ENCODE results near the gene OGDH.
"Not testable (repeated sequence)": the region's sequence is repeated elsewhere in the genome, so short reads cannot be mapped to it uniquely, and the experiment has no call there.

OGDH gene

DNA sequence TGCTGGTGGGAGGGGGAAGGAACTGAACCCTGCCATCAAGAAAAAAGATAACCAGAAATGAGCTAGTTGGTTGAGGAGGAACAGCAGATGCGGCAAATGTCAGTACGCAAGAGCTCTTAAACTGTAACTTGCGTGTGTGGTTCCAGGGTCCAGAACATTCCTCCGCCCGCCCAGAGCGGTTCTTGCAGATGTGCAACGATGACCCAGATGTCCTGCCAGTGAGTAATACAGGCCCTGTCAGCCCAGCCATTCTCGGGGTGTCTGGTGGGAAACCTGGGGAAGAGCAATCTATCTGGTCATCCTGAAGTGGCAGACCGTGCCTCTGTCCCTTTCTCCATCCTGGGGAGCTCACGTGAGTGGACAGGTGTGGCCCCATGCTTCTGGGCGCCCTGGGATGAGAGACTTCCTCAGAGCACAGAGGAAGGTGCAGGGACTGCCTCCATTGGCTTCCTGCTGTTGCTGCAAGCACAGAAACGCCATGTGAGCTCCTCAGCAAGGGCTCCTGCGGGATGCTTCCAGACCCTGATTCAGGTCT, 91.7 kb downstream of the OGDH start:
- in situ Hi-C loops (cut with MboI; ENCODE audit: low sequenced_read_pairs): no loop called here

DNA sequence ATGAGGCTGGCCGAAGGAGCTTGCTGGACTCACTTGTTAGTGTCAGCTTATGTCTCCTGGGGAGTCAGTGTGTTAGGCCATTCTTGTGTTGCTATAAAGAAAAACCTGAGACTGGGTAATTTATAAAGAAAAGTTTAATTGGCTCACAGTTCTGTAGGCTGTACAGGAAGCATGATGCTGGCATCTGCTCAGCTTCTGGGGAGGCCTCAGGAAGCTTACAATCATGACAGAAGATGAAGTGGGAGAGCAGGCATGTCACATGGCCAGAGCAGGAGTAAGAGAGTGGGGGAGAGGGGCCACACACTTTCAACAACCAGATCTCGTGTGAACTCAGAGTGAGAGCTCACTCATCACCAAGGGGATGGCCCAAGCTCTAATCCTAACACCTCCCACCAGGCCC, 93.2 kb downstream of the OGDH start:
- in situ Hi-C loops (cut with MboI; ENCODE audit: low sequenced_read_pairs): not testable (repeated sequence)

DNA sequence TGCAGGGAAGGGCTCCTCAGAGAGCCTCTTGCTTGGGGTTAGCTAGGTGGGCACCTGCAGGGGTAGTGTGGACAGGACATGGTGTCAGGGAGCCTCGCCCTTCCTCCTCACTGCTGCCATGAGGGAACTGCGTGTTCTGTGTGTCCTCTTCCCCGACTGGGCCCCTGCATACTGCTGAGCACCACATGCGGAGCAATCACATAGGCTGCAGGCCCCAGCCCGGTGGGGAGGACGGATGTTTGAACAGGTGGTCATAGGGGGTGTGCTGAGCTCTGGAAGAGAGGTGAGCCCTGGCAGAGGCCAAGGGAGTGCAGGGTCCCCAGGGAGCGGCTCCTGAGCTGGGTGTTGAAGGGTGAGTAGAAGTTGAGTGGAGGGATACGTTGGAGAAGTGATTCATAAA, 93.9 kb downstream of the OGDH start:
- in situ Hi-C loops (cut with MboI; ENCODE audit: low sequenced_read_pairs): no loop called here

DNA sequence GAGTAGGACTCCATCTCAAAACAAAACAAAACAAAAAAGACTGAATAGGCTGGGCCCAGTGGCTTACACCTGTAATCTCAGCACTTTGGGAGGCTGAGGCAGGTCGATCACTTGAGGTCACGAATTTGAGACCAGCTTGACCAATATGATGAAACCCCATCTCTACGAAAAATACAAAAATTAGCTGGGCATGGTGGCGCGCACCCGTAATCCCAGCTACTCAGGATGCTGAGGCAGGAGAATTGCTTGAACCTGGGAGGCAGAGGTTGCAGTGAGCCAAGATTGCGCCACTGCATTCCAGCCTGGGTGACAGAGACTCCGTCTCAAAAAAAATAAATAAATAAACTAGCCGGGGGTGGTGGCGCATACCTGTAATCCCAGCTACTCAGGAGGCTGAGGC, 97.0 kb downstream of the OGDH start:
- in situ Hi-C loops (cut with MboI; ENCODE audit: low sequenced_read_pairs): not testable (repeated sequence)

DNA sequence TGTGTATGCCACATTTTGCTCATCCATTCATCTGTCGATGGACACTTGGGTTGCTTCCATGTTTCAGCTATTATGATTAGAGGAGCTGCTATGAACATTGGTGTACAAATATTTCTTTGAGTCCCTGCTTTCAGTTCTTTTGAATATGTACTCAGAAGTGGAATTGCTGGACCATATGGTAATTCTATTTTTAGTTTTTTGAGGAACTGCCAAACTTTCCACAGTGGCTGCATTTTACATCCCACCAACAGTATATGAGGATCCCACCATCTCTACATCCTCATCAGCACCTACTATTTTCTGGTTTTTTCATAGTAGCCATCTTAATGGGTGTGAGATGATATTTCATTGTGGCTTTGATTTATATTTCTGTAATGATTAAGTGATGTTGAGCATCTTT, 97.5 kb downstream of the OGDH start:
- in situ Hi-C loops (cut with MboI; ENCODE audit: low sequenced_read_pairs): no loop called here

DNA sequence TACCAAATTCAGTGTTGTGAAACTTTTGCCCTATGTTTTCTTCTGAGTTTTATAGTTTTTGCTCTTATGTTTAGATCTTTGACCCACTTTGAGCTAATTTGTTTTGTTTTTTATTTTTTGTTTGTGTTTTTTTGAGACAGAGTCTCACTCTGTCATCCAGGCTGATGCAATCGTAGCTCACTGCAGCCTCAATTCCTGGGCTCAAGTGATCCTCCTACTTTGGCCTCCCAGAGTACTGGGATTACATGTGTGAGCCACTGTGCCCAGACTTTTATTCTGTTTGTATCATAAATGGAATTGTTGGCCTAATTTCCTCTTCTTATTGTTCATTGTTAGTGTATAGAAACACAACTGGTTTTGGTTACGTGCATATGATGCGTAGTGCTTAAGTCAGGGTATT, 99.0 kb downstream of the OGDH start:
- in situ Hi-C loops (cut with MboI; ENCODE audit: low sequenced_read_pairs): no loop called here

DNA sequence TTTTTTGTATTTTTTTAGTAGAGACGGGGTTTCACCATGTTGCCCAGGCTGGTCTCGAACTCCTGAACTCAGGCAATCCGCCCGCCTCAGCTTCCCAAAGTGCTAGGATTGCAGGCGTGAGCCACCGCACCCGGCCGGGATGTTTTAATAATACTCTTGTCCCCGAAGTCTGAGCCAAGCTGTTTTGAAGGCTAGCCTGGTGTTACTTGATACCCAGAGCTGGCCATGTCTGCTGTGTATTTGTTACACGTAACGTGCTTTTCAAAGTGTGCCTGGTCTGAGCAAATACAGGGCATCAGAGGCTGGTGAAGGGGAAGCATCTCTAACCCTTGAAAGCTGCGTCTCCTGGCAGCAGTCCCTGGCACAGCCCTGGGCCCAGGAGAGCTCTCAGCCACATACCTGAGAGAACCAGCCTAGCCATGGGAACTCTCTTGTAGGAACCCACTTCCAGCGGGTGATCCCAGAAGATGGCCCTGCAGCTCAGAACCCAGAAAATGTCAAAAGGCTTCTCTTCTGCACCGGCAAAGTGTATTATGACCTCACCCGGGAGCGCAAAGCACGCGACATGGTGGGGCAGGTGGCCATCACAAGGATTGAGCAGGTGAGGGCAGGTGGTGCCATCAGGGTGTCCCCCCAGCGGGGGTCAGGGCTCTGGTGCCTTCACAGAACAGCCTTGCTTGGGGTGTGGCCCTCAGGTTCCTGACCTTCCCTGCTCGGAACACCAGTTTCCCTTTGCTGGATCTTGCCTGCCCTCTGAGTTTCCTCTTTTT, 100.5 kb downstream of the OGDH start:
- in situ Hi-C loops (cut with MboI; ENCODE audit: low sequenced_read_pairs): no loop called here

DNA sequence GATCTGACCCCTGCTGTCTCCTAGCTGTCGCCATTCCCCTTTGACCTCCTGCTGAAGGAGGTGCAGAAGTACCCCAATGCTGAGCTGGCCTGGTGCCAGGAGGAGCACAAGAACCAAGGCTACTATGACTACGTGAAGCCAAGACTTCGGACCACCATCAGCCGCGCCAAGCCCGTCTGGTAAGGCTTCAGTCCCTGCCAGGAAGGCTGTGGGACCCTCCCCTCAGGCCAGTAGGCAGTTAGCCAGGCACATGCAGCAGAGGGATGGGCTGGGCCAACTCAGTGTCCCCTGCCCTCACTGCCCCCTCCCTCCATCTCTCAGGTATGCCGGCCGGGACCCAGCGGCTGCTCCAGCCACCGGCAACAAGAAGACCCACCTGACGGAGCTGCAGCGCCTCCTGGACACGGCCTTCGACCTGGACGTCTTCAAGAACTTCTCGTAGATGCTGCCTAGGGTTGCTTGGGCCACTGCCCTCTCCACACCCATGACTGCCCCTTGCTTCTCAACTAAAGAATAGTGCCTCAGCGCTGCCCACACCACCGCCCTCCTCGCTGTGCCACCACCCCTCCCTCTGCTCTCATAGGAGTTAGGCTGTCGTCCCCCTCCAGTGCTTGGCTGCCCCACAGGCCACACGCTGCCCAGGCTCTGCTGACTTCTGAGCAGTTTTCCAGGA, 101.3 kb downstream of the OGDH start:
- in situ Hi-C loops (cut with MboI; ENCODE audit: low sequenced_read_pairs): no loop called here

DNA sequence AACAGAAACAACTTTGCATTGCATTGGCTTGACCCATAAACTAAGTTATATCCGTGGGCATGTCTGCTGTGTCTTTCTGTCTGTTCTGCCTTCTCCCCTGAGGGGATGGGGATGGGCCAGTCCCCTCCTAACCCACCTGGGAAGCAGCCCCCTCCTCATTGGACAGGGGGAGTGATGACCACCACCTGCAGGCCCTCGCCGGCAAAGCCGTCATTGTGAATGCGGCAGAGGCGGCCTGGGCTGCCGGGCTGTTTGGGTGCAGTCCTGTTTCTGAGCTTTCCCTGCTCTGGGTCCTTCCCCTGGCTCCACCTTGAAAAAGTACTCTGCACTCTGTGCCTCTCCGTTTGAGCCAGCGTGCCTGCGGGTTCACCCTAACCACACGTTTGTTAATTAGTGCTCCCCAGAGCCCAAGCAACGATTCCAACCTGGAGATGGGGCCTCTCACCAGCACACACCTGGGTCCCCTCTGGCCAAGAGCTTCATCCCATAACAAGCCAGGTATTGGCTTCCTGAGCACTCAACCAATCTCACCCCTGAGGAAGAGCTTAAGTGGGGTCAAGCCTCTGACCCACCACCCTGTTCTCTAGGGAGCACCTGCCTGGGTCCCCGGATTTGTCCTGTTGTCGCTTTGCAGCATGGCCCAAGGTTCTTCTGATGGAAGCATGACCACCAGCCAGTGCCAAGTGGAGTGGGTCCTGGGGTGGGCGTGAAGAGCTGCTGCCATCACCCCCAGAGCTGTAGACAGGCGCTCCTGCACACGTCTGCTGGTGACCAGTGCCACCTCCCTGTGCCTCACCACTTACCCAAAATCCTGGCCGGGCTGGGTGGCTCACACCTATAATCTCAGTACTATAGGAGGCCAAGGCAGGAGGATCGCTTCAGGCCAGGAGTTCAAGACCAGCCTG, 102.8 kb downstream of the OGDH start:
- in situ Hi-C loops (cut with MboI; ENCODE audit: low sequenced_read_pairs): no loop called here

DNA sequence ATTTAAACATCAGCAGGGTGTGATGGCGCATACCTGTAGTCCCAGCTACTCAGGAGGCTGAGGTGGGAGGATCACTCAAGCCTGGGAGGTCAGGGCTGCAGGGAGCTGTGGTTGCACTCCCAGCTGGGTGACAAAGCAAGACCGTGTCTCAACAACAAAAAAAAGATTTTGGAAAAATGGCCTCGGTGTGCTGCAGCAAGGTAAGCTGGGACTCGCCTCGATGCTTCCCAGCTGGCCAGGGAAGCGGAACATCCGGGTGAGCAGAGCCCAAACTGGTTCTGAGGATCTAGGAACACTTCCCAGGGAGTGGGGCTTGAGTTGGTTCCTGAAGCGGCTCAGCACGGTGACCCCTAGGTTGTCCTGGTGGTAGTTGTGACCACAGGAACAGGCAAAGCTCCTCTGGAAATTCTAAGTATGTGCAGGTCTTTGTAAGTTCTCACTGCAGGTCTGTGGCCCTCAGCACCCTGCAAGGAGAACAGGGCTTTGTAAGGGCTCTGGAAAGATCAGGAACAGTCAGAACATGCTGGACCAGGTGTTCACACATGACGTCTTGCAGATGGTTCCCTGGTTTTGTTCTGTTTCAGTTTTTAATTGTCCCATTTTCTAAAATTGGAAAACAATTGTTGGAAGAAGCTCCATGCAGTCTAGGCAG, 103.6 kb downstream of the OGDH start:
- in situ Hi-C loops (cut with MboI; ENCODE audit: low sequenced_read_pairs): no loop called here

DNA sequence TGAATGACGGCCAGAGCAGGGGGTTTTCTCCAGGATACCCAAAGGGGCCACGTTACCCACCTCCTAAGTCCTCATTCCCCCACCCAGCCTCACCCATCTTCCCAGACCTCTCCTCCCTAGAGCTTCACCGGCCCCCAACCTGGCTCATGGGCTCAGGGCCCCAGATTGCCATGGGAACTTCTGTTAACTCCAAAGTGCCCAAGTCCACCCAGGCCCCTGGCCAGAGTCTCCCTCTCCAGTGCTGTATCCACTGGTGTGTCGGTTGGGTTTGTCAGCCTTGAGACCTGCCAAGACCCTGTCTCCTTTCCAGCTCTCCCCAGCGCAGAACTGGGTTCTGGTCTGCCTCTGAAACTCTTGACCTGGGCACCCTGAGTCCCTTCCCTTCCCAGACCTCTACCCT, 105.1 kb downstream of the OGDH start:
- in situ Hi-C loops (cut with MboI; ENCODE audit: low sequenced_read_pairs): no loop called here

DNA sequence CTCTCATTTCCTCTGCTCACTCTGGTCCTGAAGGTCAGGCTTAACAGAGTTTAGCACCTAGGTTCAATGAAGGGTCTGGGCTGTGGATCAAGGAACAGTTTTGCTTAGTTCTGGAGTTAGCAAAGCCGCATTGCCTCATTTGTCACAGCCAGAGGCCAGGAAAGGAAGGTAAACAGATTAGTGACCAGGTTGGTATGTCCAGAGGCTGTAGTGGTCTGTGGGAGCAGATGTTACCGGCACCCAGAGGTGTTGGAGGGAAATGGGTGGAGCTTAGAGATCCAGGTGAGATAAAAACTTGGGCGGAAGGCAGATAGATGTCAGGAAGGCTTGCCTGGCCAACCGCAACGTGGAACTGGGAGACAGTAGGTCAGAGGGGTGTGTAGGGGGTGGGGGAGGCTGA, 105.6 kb downstream of the OGDH start:
- in situ Hi-C loops (cut with MboI; ENCODE audit: low sequenced_read_pairs): no loop called here

DNA sequence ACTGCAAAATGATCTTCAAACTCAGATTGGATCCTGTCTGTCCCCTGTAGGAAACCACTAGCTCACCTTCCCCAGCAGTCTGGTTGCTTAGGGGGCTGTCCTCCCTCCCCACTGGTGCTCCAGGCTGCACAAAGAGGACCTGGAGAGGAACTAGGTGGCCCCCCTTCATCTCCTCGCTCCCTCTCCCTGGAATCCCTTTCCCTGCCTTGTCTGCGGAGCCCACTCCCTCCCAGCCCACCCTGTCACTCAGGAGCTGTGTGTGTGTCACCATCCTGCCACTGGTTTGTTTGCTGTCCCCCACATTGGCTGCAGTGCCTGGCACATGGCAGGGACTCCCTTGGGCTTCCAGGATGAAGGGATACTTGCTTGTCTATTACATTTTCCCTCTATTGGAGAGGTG, 106.7 kb downstream of the OGDH start:
- in situ Hi-C loops (cut with MboI; ENCODE audit: low sequenced_read_pairs): no loop called here

DNA sequence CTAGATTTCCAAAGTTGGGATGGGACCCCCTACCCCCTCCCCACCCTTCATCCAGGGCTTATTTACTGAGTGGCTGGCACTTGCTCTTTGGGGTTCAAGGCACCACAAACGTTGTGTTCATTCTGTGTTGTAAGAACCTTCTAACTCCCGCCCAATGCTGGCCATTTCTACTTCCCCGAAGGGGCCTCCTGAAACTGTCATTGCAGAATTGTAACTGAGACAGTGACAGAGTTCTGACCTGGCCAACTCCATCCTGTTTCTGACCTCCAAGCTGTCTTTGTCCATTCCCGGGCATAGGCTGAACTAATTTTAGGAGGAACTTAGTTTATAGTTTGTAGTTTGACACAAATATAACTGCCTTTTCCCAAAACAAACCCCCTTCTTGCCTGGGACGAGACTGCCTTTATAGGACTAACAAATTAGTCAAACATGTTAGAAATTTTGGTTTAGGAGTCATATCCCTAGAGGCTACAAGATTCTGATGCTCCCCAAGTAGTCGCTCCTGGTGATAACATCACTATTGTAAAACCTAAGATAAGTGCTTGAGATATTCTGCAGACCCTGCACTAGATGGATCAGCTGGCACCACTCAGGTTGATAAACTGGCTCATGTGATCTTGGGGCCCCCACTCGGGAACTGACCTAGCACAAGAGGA, 107.4 kb downstream of the OGDH start:
- in situ Hi-C loops (cut with MboI; ENCODE audit: low sequenced_read_pairs): no loop called here

DNA sequence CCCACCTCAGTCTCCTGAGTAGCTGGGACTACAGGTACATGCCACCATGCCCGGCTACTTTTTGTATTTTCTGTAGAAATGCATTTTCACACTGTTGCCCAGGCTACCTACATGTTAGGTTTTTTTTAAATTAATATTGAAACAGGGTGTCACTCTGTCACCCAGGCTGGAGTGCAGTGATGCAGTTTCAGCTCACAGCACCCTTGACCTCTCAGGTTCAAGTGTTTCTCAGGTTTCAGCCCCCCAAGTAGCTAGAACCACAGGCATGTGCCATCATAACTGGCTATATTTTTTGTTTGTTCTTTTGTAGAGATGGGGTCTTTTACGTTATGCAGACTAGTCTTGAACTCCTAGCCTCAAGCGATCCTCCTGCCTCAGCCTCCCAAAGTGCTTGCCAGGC, 109.8 kb downstream of the OGDH start:
- in situ Hi-C loops (cut with MboI; ENCODE audit: low sequenced_read_pairs): no loop called here

DNA sequence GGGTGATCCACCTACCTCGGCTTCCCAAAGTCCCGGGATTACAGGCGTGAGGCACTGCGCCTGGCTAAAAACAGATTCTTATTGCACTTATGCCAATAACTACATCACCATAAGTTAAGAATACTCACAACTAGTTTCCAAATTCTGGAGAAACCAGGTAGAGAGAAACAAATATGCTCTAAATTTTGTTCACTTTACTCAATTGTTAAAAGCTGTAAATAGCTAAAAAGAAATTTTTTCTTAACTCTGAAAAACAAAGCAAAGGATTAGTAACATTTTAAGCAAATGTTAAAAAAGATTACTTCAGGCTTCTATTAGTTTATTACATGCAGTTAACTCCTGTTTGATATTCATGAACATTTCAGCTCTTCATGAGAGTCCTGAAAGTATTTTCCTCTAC, 113.9 kb downstream of the OGDH start:
- in situ Hi-C loops (cut with MboI; ENCODE audit: low sequenced_read_pairs): no loop called here

DNA sequence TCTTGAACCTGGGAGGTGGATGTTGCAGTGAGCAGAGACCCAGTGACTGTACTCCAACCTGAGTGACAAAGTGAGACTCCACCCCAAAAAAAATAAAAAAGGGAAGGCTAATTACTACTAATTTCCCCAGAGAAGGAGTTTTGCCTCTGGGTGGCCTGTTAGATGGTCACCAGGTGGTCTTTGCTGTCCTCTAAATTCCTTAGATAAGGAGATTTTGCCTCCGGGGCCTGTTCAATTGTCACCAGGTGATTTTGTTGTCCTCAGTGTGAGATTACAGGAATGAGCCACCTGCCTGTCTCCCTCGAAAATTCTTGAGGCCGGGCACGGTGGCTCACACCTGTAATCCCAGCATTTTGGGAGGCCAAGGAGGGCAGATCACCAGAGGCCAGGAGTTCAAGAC, 117.8 kb downstream of the OGDH start:
- in situ Hi-C loops (cut with MboI; ENCODE audit: low sequenced_read_pairs): no loop called here

DNA sequence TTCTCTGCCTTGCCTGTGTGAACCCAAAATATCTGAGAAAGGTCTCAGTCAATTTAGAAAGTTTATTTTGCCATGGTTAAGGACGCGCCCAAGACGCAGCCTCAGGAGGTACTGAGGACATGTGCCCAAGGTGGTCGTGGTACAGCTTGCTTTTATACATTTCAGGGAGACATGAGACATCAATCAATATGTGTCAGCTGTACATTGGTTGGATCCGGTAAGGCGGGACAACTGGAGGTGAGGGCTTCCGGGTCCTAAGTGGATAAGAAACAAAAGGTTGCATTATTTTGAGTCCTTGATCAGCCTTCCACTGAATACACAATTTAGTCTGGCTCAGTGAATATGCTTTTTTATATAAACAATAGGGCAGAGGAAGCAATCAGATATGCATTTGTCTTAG, 119.8 kb downstream of the OGDH start:
- in situ Hi-C loops (cut with MboI; ENCODE audit: low sequenced_read_pairs): not testable (repeated sequence)

DNA sequence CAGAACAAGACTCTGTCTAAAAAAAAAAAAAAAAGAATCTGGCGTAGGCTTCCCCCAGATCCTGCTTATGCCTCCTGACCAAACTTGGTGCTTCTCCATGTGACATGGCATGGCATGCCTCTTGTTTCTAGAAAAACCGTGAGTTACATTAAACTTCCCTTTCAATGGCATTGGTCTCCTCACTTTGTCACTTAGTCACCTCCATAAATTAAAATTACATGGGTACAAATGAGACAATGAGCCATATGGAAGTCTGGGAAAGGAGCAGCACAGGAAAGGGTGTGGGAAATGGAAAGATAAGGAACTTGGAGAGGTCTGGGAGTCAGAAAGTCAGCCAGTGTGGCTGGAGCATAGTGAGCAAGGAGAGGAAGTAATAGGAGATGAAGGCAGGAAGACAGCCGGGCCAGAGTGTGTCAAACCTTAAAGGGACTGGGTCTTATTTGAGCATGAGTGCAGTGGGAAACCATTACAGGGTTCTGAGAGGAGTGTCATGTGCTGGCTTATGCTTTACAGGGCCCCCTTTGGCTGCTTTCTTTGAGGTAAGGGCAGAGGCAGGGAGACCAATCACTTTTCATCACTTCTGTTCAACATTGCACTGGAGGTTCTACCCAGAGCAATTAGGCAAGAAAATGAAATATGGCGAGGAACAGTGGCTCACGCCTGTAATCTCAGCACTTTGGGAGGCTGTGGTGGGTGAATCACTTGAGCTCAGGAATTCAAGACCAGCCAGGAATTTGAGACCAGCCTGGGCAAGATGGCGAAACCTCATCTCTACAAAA, 120.9 kb downstream of the OGDH start:
- in situ Hi-C loops (cut with MboI; ENCODE audit: low sequenced_read_pairs): no loop called here

DNA sequence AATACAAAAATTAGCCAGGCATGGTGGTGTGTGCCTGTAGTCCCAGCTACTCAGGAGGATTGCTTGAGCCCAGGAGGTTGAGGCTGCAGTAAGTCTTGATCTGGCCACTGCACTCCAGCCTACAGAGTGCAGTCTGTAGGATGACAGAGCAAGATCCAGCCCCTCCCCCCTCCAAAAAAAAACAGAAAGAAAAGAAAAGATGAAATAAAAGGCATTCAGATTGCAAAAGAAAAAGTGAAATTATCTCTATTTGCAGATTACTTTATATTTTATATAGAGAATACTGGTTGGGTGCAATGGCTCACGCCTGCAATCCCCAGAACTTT, 121.5 kb downstream of the OGDH start:
- in situ Hi-C loops (cut with MboI; ENCODE audit: low sequenced_read_pairs): no loop called here
